DOHH2 (cell line): ENCODE results near the gene SH3GLB1.

Experiments used
- H3F3A ChIP-seq: fragments of 200-600 bp; sonication (generic), shearing (Covaris generic); 2 replicates; pipeline ENCODE4 v1.6.0; 2016; ENCODE audit warnings: antibody characterized with exemption, mild to moderate bottlenecking; ENCODE audit not compliant: control insufficient read depth, insufficient read depth
- H3K27ac ChIP-seq: fragments of 200-600 bp; sonication (generic); 2 replicates; pipeline ENCODE4 v1.5.1; 2014; ENCODE audit warnings: low read depth, mild to moderate bottlenecking, low read length, moderate library complexity
- H3K27me3 ChIP-seq: fragments of 200-600 bp; sonication (generic); 2 replicates; pipeline ENCODE4 v1.6.1; 2014; ENCODE audit warnings: mild to moderate bottlenecking, low read length, mixed read lengths; ENCODE audit not compliant: control insufficient read depth
- H3K36me3 ChIP-seq: fragments of 200-600 bp; sonication (generic); 2 replicates; pipeline ENCODE4 v1.6.1; 2014; ENCODE audit warnings: mild to moderate bottlenecking, low read length, moderate library complexity, mixed read lengths; ENCODE audit not compliant: control insufficient read depth
- H3K4me1 ChIP-seq: fragments of 200-600 bp; sonication (generic); 2 replicates; pipeline ENCODE4 v1.6.1; 2014; ENCODE audit warnings: mild to moderate bottlenecking, low read length, mixed read lengths; ENCODE audit not compliant: control insufficient read depth
- H3K4me2 ChIP-seq: fragments of 200-600 bp; sonication (generic); 2 replicates; pipeline ENCODE4 v1.6.0; 2014; ENCODE audit warnings: mild to moderate bottlenecking, low read length, moderate library complexity
- H3K4me3 ChIP-seq: fragments of 200-600 bp; sonication (generic); 2 replicates; pipeline ENCODE4 v1.5.1; 2014; ENCODE audit warnings: mild to moderate bottlenecking, low read length, mixed read lengths
- H3K79me2 ChIP-seq: fragments of 200-600 bp; sonication (generic); 2 replicates; pipeline ENCODE4 v1.6.1; 2014; ENCODE audit warnings: mild to moderate bottlenecking, low read length, mixed read lengths; ENCODE audit not compliant: control insufficient read depth
- H3K9me2 ChIP-seq: fragments of 200-600 bp; sonication (generic); replicated peaks from 2 replicates; pipeline ENCODE4 v1.6.1; 2014; ENCODE audit warnings: mild to moderate bottlenecking, low read length, mixed read lengths; ENCODE audit not compliant: control insufficient read depth
- H3K9me3 ChIP-seq: fragments of 200-600 bp; sonication (generic); 2 replicates; pipeline ENCODE4 v1.6.1; 2014; ENCODE audit warnings: antibody characterized with exemption, low read length, mixed read lengths; ENCODE audit not compliant: control insufficient read depth, insufficient read depth
- H4K20me1 ChIP-seq: fragments of 200-600 bp; sonication (generic); 2 replicates; pipeline ENCODE4 v1.6.0; 2014; ENCODE audit warnings: low read depth, mild to moderate bottlenecking, antibody characterized with exemption, low read length, moderate library complexity; ENCODE audit not compliant: control insufficient read depth, insufficient read depth
- EZH2phosphoT487 ChIP-seq: fragments of 200-600 bp; sonication (generic); IDR thresholded peaks from 2 replicates; pipeline ENCODE4 v1.6.1; 2017; ENCODE audit warnings: borderline replicate concordance, mild to moderate bottlenecking, antibody characterized with exemption, low read length, moderate library complexity, mixed read lengths
- TF ChIP-seq, protein P1 (sequence below): fragments of 200-600 bp; sonication (generic); IDR thresholded peaks from one replicate; pipeline ENCODE4 v1.5.1; 2014; ENCODE audit warnings: antibody characterized with exemption, mild to moderate bottlenecking, low read depth, low read length; ENCODE audit not compliant: poor library complexity, severe bottlenecking

SH3GLB1 gene

GRCh38 chr1:86769065-86769464 is 64.7 kb downstream of the SH3GLB1 start:
- Histone ChIP-seq H3K79me2 (no peaks in the 10 kb centered on the region), H4K20me1 (no peaks in the 10 kb centered on the region), H3K9me2 (no peaks in the 10 kb centered on the region), H3K4me1 (peaks cover 38% of the 10 kb centered on the region), H3K9me3 (0 out of 2 replicates have a peak, but pooled peaks cover 4% of the 10 kb centered on the region), H3F3A (peaks cover 4% of the 10 kb centered on the region; the same call in 1 of the 2 replicates), H3K36me3 (no peaks in the 10 kb centered on the region), H3K27me3 (no peaks in the 10 kb centered on the region), H3K4me2 (no peak overlapping the region), H3K27ac (no peak overlapping the region), H3K4me3 (no peak overlapping the region)
- TF ChIP-seq, protein P1, sequence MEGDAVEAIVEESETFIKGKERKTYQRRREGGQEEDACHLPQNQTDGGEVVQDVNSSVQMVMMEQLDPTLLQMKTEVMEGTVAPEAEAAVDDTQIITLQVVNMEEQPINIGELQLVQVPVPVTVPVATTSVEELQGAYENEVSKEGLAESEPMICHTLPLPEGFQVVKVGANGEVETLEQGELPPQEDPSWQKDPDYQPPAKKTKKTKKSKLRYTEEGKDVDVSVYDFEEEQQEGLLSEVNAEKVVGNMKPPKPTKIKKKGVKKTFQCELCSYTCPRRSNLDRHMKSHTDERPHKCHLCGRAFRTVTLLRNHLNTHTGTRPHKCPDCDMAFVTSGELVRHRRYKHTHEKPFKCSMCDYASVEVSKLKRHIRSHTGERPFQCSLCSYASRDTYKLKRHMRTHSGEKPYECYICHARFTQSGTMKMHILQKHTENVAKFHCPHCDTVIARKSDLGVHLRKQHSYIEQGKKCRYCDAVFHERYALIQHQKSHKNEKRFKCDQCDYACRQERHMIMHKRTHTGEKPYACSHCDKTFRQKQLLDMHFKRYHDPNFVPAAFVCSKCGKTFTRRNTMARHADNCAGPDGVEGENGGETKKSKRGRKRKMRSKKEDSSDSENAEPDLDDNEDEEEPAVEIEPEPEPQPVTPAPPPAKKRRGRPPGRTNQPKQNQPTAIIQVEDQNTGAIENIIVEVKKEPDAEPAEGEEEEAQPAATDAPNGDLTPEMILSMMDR = no peak
- no peak for TF ChIP-seq EZH2phosphoT487

DNA sequence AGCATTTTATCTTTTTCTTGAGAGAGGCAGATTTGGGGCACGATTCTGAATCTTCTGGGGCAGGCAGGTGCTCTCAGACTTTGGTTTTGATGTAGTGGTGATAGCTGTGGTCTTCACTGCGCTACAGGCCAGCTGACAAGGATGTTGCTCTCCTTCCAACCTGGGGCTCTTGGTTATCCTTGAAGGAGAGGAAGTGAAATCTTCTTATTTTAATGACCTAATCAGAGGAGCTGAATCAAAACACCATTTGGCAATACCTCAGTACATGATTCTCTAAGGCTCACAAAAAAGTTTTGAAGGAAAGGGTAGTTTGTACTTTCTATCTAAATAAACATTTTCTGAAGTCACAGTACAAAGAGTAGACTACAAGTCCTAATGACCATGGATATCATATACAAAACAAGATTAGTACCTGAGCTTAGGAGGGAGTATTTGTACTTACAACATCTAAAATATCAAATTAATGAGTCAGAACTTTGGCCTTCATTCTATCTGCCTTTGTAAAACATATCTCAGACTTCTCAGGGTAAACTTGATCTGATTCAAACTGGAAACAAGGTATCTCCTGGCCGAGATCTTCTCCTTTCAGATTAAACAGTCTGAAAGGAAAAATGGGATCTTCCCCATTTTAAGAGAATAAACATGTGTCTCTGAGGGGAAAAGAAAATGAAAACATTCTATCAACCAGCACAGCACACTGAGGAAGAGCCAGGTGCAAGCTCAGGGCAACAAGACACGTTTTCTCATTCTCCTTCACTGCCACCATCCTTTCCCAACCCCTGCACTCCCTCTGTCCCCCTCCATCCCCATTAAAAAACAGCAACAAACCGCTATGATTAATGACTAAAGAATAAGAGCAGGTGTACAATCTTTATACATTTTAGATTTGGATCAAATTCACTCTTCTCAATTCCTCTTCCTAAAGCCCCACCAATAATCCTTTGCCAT is 69.2 kb downstream of the SH3GLB1 start:
- H3K27ac ChIP-seq = peak overlapping the region; percentile 79

GRCh38 chr1:86774305-86775295 is 70.2 kb downstream of the SH3GLB1 start:
- Histone ChIP-seq H3K79me2 (no peaks in the 10 kb centered on the region), H3K27ac (peak overlapping the region; percentile 79), H3K9me3 (no peaks in the 10 kb centered on the region), H3K36me3 (no peaks in the 10 kb centered on the region), H3K9me2 (no peaks in the 10 kb centered on the region), H3K4me3 (peak overlapping the region; percentile 57), H3K27me3 (no peaks in the 10 kb centered on the region), H3F3A (peaks cover 8% of the 10 kb centered on the region), H4K20me1 (no peaks in the 10 kb centered on the region), H3K4me2 (peak overlapping the region; percentile 84), H3K4me1 (peaks cover 37% of the 10 kb centered on the region)
- TF ChIP-seq, protein P1 = no peak
- no peak for TF ChIP-seq EZH2phosphoT487

More for the DNA sequence above, 69.2 kb downstream of the SH3GLB1 start:
- TF ChIP-seq, protein P1 = no peak
- TF ChIP-seq EZH2phosphoT487 = no peak
- H3K79me2 ChIP-seq = no peaks in the 10 kb centered on the region
- peaks cover 37% of the 10 kb centered on the region for H3K4me1 ChIP-seq
- H3K9me3 ChIP-seq = no peaks in the 10 kb centered on the region
- H3K36me3 ChIP-seq = no peaks in the 10 kb centered on the region
- H4K20me1 ChIP-seq = no peaks in the 10 kb centered on the region
- peaks cover 8% of the 10 kb centered on the region for H3F3A ChIP-seq
- no peaks in the 10 kb centered on the region for H3K27me3 ChIP-seq
- peak overlapping the region; percentile 57 for H3K4me3 ChIP-seq
- peak overlapping the region; percentile 84 for H3K4me2 ChIP-seq
- H3K9me2 ChIP-seq = no peaks in the 10 kb centered on the region
